Measurements from ENCODE around the gene LMF2. TPM values are rescaled to one million over a fixed set of nuclear protein-coding genes. Genes with fewer than 3 reads are reported as not detected.

LMF2 gene
- total and polyA plus RNA-seq, 2 of the 8 experiments (the other 6 are each of a cell fraction or from before 2014, with no cell fraction given), result 34.3 to 62.9 TPM

- TF ChIP-seq USF2 (IDR thresholded peaks at IDR 0.05; ENCODE audit: low read length) (no peak), KDM5A (IDR thresholded peaks at IDR 0.05; ENCODE audit: low read length) (no peak), ATF2 (IDR thresholded peaks at IDR 0.05; ENCODE audit: low read length) (no peak), GABPA (IDR thresholded peaks at IDR 0.05; ENCODE audit: borderline replicate concordance, insufficient read depth, low read length) (no peak), CTBP2 (IDR thresholded peaks at IDR 0.05; ENCODE audit: borderline replicate concordance, insufficient read depth, insufficient read length, low read length) (no peak), KDM1A (IDR thresholded peaks at IDR 0.05; ENCODE audit: borderline replicate concordance, low read length) (no peak)
Observed at GRCh38 chr22:50483977-50484853, 23.3 kb downstream of the LMF2 start (continued).

Data from H1 (cell line).